ENCODE data around the gene NCOR2. TPM values are rescaled to one million over a fixed set of nuclear protein-coding genes. Genes with fewer than 3 reads are reported as not detected.

Gene NCOR2
- total RNA-seq, 4 donors from 2014 or later: 72.1 to 460 (median 119) TPM

DNA sequence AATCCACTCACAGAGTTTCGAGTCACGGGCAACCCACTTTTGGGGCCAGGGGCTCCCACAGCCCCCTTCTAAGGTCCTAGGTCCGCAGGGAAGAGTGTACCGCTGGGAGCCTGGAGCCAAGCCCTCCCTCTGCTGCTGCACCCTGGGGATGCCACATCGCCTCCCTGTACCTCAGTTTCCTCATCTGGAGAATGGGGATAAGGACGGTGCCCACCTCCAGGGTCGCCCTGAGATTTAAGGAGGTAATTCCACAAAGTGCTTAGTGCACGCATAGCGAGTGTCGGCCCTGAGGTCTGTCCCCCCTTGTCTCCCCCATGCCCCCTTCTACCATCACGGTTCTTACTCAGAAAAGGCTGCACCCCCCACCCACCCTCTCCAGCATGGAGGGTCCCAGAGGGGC is 35.5 kb downstream of the NCOR2 start:
- intact Hi-C loops (cut with DNase I; ENCODE audit: low total_unique reads): no loop called here
- no peak for TF ChIP-seq POLR2AphosphoS5 (IDR thresholded peaks at IDR 0.05)
- TF ChIP-seq CTCF (IDR thresholded peaks at IDR 0.05): no peak
- no peak for TF ChIP-seq EP300 (IDR thresholded peaks at IDR 0.05; ENCODE audit: low read depth)
- TF ChIP-seq POLR2A (IDR thresholded peaks at IDR 0.05): no peak
- H3K27ac ChIP-seq: peak overlapping the region in 1 of 4 donors; percentile 2
- DNase-seq: no peak
- no peaks in the 10 kb centered on the region for H3K9me3 ChIP-seq
- H3K4me3 ChIP-seq: no peak overlapping the region
- H3K27me3 ChIP-seq: no peaks in the 10 kb centered on the region
- in situ Hi-C loops (cut with MboI; ENCODE audit: low pct_ligation_motif_present in 1 of 4, low pct_unique_long_range_greater_than_20kb in 1 of 4, low sequenced_read_pairs in 3 of 4): no loop called here
- peaks cover 0 to 15% (median 8%) of the 10 kb centered on the region in 4 donors for H3K4me1 ChIP-seq
- no peaks in the 10 kb centered on the region for H3K36me3 ChIP-seq
- WGBS, 2 donors (ENCODE audit: low coverage in 1 of 2): 91% methylated on average over 11 of the region's 11 CpGs; no CpG with 5 or more reads in 1 of the 2 donors

DNA sequence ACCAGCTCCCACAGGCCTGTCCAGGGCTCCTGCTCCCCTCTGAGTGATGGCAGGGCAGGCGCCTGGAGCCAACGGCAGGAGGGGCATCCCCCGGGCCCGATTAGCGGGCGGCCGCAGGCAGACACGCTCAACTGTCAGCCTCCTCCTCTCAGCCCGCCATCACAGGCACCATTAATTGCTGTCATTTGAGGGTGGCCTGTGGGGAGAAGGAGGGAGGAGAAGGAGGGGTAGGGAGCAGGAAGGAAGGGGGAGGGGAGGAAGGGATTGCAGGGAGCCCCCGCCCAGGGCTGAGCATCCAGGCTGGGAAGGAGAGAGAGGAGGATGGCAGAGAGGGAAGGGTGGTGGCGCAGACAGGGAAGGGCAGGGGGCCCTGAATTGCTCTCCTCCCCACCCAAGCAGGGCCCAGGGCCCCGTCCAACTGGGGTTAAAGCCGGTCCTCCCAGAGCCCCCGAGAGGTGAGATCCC is 36.1 kb downstream of the NCOR2 start:
- H3K27ac ChIP-seq: peak overlapping the region in 3 of 4 donors; percentile 2 to 20 (median 6)
- peaks cover 0 to 12% (median 5%) of the 10 kb centered on the region in 4 donors for H3K4me1 ChIP-seq
- TF ChIP-seq POLR2A (IDR thresholded peaks at IDR 0.05): no peak
- no peak for TF ChIP-seq POLR2AphosphoS5 (IDR thresholded peaks at IDR 0.05)
- TF ChIP-seq EP300 (IDR thresholded peaks at IDR 0.05; ENCODE audit: low read depth): no peak
- TF ChIP-seq CTCF (IDR thresholded peaks at IDR 0.05): no peak
- intact Hi-C loops (cut with DNase I; ENCODE audit: low total_unique reads) (no loop called here), in situ Hi-C loops (cut with MboI; ENCODE audit: low pct_ligation_motif_present in 1 of 4, low pct_unique_long_range_greater_than_20kb in 1 of 4, low sequenced_read_pairs in 3 of 4) (no loop called here)
- no peak for DNase-seq
- H3K4me3 ChIP-seq: no peak overlapping the region
- WGBS, 2 donors (ENCODE audit: low coverage in 1 of 2): 80% methylated on average over 14 of the region's 14 CpGs; no CpG with 5 or more reads in 1 of the 2 donors
- no peaks in the 10 kb centered on the region for H3K27me3 ChIP-seq
- no peaks in the 10 kb centered on the region for H3K36me3 ChIP-seq
- no peaks in the 10 kb centered on the region for H3K9me3 ChIP-seq

DNA sequence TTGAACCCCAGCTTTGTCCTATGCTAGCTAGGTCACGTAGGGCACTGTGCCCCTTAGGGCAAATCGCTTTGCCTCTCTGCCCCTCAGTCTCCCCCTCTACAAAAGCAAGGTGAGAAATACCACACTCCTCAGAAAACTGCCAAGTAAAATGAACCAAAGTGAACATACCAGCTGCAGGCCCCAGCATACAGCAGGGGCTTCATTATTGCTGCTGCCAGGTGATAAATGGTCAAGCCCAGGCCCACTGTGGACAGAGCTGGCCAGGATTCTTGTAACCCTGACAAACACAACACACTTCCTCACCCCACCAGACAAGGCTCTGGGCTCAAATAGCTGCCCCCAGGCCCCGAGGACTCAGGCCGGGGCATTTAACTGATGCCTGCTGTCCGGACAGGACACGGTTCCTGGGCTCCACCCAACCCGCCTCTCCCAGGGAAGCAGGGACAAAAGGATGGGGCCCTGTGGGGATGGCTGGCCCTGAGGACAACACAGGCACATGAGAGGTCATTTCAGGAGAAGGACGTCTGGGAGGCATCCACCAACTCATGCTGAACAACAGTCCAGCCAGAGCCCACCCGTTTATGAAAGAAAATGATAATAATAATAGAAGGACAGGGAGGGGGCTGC is 36.7 kb downstream of the NCOR2 start:
- WGBS, 2 donors (ENCODE audit: low coverage in 1 of 2): 89% methylated on average over 9 of the region's 9 CpGs; no CpG with 5 or more reads in 1 of the 2 donors
- Histone ChIP-seq H3K27ac (peak overlapping the region in 3 of 4 donors; percentile 2 to 20 (median 6)), H3K4me3 (no peak overlapping the region), H3K27me3 (no peaks in the 10 kb centered on the region), H3K4me1 (peaks cover 0 to 12% (median 5%) of the 10 kb centered on the region in 4 donors), H3K9me3 (no peaks in the 10 kb centered on the region), H3K36me3 (no peaks in the 10 kb centered on the region)
- no peak for DNase-seq
- in situ Hi-C loops (cut with MboI; ENCODE audit: low pct_ligation_motif_present in 1 of 4, low pct_unique_long_range_greater_than_20kb in 1 of 4, low sequenced_read_pairs in 3 of 4) (no loop called here), intact Hi-C loops (cut with DNase I; ENCODE audit: low total_unique reads) (no loop called here)
- TF ChIP-seq CTCF (IDR thresholded peaks at IDR 0.05): no peak
- no peak for TF ChIP-seq POLR2AphosphoS5 (IDR thresholded peaks at IDR 0.05)
- no peak for TF ChIP-seq EP300 (IDR thresholded peaks at IDR 0.05; ENCODE audit: low read depth)
- no peak for TF ChIP-seq POLR2A (IDR thresholded peaks at IDR 0.05)

GRCh38 chr12:124529565-124530276 is 37.7 kb downstream of the NCOR2 start:
- in situ Hi-C loops (cut with MboI; ENCODE audit: low pct_ligation_motif_present in 1 of 4, low pct_unique_long_range_greater_than_20kb in 1 of 4, low sequenced_read_pairs in 3 of 4): no loop called here
- no peak for DNase-seq
- TF ChIP-seq POLR2AphosphoS5 (IDR thresholded peaks at IDR 0.05): no peak
- no peak for TF ChIP-seq EP300 (IDR thresholded peaks at IDR 0.05; ENCODE audit: low read depth)
- no peak for TF ChIP-seq POLR2A (IDR thresholded peaks at IDR 0.05)
- TF ChIP-seq CTCF (IDR thresholded peaks at IDR 0.05): no peak

More at GRCh38 chr12:124529565-124530276, 37.7 kb downstream of the NCOR2 start:
- no peak overlapping the region for H3K4me3 ChIP-seq
- intact Hi-C loops (cut with DNase I; ENCODE audit: low total_unique reads): no loop called here
- H3K9me3 ChIP-seq: no peaks in the 10 kb centered on the region
- H3K27me3 ChIP-seq: no peaks in the 10 kb centered on the region
- H3K4me1 ChIP-seq: peaks cover 0 to 12% (median 7%) of the 10 kb centered on the region in 4 donors
- no peaks in the 10 kb centered on the region for H3K36me3 ChIP-seq
- 85 to 100% methylated on average over 2 to 6 of the region's 6 CpGs for WGBS, 2 donors (ENCODE audit: low coverage in 1 of 2)
- no peak overlapping the region for H3K27ac ChIP-seq

Data from transverse colon (tissue), 4 donors.